Body of pancreas (tissue), 4 donors: ENCODE data around the gene PLXNB3. TPM values are rescaled to one million over a fixed set of nuclear protein-coding genes. Genes with fewer than 3 reads are reported as not detected.

Experiments
- ATAC-seq: fragments of 150-250 bp; one replicate; pipeline ENCODE4 v1.9.1; 2016
- DNase-seq, 4 donors: peaks; one replicate each; pipeline ENCODE4 v3.0.0-alpha.2; 2019
- H3K27ac ChIP-seq, 4 donors: fragments of 200-600 bp; sonication (generic); 1 replicate in 3 of 4; 2 replicates in 1 of 4; pipeline versions ENCODE4 v1.5.1 to v1.6.1; 2016 to 2019; ENCODE audit warnings: mild to moderate bottlenecking in 1 of 4, mixed read lengths in 1 of 4, moderate library complexity in 1 of 4
- H3K27me3 ChIP-seq, 2 donors: fragments of 200-600 bp; sonication (generic); one replicate each; pipeline ENCODE4 v1.6.0; 2016; ENCODE audit warnings: mild to moderate bottlenecking in 1 of 2
- H3K36me3 ChIP-seq, 2 donors: fragments of 200-600 bp; sonication (generic); replicated peaks in 1 of 2; 2 replicates each; pipeline ENCODE4 v1.5.1; 2016; ENCODE audit warnings: low read depth in 2 of 2; ENCODE audit not compliant: insufficient read depth in 1 of 2
- H3K4me1 ChIP-seq: fragments of 200-600 bp; sonication (generic); one replicate; pipeline ENCODE4 v1.6.0; 2016
- H3K4me3 ChIP-seq, 2 donors: fragments of 200-600 bp; sonication (generic); 1 replicate in 1 of 2; 2 replicates in 1 of 2; pipeline ENCODE4 v1.5.1; 2016 to 2019
- H3K9me3 ChIP-seq, 3 donors: fragments of 200-600 bp; sonication (generic); 1 replicate in 2 of 3; 2 replicates in 1 of 3; pipeline ENCODE4 v1.5.1; 2016
- POLR2A ChIP-seq, 3 donors: fragments of 450-650 bp; IDR thresholded peaks; one replicate each; pipeline ENCODE4 v1.6.1; 2016; ENCODE audit warnings: antibody characterized with exemption in 3 of 3, mild to moderate bottlenecking in 2 of 3
- WGBS, 2 donors: methylation state at CpG; one replicate each; pipeline ENCODE4 v1.1.5; 2017; 5-methylcytosine and 5-hydroxymethylcytosine counted together
- intact Hi-C: fragments of 100-400 bp; cut with DNase I; formaldehyde crosslinking; loops from one replicate; pipeline ENCODE4 v1.15.1; 2023
- total RNA-seq, 2 donors: library from RNA; depleted of rRNA; stranded (reverse); fragments of >200 nt; gene quantifications; one replicate each; pipeline ENCODE4 v1.1.0, GENCODE V29; 2016
- TF ChIP-seq, protein P1 (sequence below), 7 experiments: fragments of 450-650 bp in 4 of 7; fragments of 200-600 bp in 3 of 7; sonication (generic) in 3 of 7; IDR thresholded peaks; one replicate each; pipeline ENCODE4 v1.5.1; 2016 to 2019; ENCODE audit warnings: antibody characterized with exemption in 7 of 7

The PLXNB3 gene
- total RNA-seq, 2 donors from 2014 or later, result 4.2 to 13.2 TPM

DNA sequence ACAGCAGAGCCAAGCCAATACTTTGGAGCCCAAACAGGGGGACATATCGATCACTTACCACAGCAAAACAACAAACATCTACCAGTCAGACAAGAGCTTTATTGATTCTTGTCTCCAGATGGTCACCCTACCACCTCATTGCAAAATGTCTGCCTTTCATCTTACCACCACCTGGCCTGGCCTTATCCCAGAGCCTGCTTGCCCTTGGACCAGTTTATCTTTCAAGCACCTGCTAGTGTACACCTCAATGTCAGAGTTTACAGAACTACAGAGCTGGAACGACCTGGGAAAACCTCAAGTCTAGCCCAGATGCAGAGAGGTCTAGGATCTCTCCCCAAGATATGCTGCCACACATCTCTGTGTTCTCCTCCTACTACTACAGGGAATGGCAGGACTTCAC lies 44.3 kb upstream of the PLXNB3 start:
- Histone ChIP-seq H3K27me3 (no peaks in the 10 kb centered on the region), H3K27ac (peak overlapping the region; percentile 25 to 81 (median 66)), H3K4me3 (no peak overlapping the region), H3K36me3 (peaks cover 0 to 3% of the 10 kb centered on the region in 2 donors), H3K9me3 (no peaks in the 10 kb centered on the region), H3K4me1 (peaks cover 41% of the 10 kb centered on the region)
- intact Hi-C loops, result no loop called here
- 50% methylated on average over 1 to 2 of the region's 2 CpGs for WGBS, 2 donors
- DNase-seq (peak; percentile 54 to 83 (median 71)), ATAC-seq (peak; percentile 39)
- no peak for TF ChIP-seq POLR2A (IDR thresholded peaks at IDR 0.05)
- TF ChIP-seq, protein P1, sequence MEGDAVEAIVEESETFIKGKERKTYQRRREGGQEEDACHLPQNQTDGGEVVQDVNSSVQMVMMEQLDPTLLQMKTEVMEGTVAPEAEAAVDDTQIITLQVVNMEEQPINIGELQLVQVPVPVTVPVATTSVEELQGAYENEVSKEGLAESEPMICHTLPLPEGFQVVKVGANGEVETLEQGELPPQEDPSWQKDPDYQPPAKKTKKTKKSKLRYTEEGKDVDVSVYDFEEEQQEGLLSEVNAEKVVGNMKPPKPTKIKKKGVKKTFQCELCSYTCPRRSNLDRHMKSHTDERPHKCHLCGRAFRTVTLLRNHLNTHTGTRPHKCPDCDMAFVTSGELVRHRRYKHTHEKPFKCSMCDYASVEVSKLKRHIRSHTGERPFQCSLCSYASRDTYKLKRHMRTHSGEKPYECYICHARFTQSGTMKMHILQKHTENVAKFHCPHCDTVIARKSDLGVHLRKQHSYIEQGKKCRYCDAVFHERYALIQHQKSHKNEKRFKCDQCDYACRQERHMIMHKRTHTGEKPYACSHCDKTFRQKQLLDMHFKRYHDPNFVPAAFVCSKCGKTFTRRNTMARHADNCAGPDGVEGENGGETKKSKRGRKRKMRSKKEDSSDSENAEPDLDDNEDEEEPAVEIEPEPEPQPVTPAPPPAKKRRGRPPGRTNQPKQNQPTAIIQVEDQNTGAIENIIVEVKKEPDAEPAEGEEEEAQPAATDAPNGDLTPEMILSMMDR (IDR thresholded peaks at IDR 0.05), result no peak

DNA sequence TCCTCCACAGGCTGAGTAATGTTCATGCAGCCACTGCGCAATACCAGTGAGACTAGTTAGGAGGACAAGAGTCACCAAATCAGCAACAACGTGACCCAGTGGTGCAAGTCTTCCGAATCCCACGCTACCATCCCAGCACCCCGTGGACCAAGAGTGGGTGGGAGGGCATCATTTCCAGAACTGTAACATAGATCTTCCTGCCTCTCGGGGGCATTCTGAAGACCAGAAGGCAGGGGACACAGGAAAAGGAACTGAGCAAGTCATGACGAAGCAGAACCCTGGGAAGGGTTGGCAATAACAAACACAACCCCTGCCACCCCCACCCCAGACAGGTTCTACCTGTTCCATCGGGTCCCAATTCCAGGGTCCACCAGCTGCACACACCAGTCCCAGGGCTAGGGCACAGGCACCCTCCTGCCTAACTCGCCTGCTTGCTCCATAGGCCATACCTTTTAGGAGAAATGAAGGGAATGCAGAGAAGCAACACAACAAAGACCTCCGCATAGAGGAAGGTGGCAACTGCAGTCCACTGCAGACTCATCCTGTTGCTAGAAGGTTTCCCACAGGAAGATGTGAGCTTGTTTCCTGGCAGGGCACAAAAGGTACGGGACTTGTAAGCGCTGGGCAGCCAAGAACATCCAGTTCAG lies 41.2 kb upstream of the PLXNB3 start:
- DNase-seq, result peak; percentile 38 to 60 (median 48)
- Histone ChIP-seq H3K9me3 (no peaks in the 10 kb centered on the region), H3K36me3 (no peaks in the 10 kb centered on the region), H3K4me1 (peaks cover 72% of the 10 kb centered on the region), H3K27ac (peak overlapping the region; percentile 45 to 92 (median 87)), H3K4me3 (peak overlapping the region; percentile 16 to 58), H3K27me3 (no peaks in the 10 kb centered on the region)
- TF ChIP-seq, protein P1 (IDR thresholded peaks at IDR 0.05), result no peak
- peak in 1 of 3 donors; percentile 19 for TF ChIP-seq POLR2A (IDR thresholded peaks at IDR 0.05)
- no peak for ATAC-seq
- WGBS, 2 donors, result 15% methylated on average over 12 of the region's 12 CpGs; no CpG with 5 or more reads in 1 of the 2 donors
- intact Hi-C loops, result no loop called here

DNA sequence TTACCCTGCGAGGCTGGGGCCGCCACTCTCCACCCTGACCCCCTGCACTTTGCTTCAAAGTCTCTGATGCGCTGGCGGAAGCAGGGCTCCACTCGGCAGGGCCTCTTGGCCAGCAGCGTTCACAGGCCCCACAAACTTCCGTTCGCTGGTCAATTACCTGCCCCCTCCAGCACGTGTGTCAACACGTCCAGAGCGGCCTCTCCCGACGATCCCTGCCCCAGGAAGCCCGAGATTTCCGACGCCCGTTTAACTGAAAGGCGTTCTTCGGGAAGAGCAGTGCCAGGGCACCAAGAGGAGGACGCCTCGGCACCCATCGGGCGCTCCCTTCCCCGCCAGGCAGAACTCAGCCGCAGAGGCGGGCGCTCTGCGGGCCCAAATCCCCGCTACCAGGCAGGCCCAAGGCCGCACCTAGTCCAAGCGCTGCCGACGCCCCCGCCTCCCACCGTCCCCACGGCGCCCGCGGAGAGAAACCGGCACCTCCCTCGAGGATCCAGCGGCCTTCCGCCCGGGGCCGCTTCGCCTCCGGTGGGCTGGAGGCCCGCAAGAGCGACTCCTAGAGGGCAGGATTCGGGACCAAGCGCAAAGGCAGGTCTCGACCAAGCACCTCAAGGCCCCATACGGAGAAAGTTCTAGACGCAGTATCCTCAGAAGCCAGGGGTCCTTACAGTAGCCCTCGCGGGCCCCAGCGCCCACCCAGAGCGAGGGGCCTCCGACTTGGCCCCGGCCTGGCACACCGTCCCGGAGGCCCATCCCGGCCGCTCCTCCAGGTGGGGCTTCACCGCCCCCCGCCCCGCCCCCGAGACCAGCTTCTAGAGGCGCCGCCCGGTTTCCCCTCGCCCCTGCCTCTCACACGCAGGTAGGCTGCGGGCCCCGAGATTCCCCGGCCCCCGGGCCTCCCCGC lies 40.4 kb upstream of the PLXNB3 start:
- Histone ChIP-seq H3K27me3 (no peaks in the 10 kb centered on the region), H3K4me1 (peaks cover 79% of the 10 kb centered on the region), H3K9me3 (no peaks in the 10 kb centered on the region), H3K27ac (peak overlapping the region; percentile 48 to 92 (median 87)), H3K4me3 (peak overlapping the region; percentile 16 to 58), H3K36me3 (no peaks in the 10 kb centered on the region)
- 0 to 1% methylated on average over 5 to 38 of the region's 78 CpGs for WGBS, 2 donors
- TF ChIP-seq POLR2A (IDR thresholded peaks at IDR 0.05), result peak in 1 of 3 donors; percentile 9
- TF ChIP-seq, protein P1 (IDR thresholded peaks at IDR 0.05), result peak in 2 of 7 experiments; percentile 2 to 18
- intact Hi-C loops, result no loop called here
- DNase-seq (peak; percentile 37 to 51 (median 45)), ATAC-seq (no peak)

- H3K4me3 ChIP-seq, result peak within 1 kb of the TSS; percentile 36 to 58
- intact Hi-C loops, result no loop called here
- peak; percentile 78 for ATAC-seq
These were observed 39.6 kb upstream of the PLXNB3 start, which contains the start of the genes ABCD1 and BCAP31 for GRCh38 chrX:153724252-153725038. ABCD1 (plus strand) TSS chrX:153724856; CDS start chrX:153725267, 411 bp downstream. BCAP31 (minus strand) TSS chrX:153724387; CDS start chrX:153723244, 1,143 bp downstream.

More at GRCh38 chrX:153724252-153725038, 39.6 kb upstream of the PLXNB3 start, which contains the start of the genes ABCD1 and BCAP31:
- Histone ChIP-seq H3K27ac (peak within 1 kb of the TSS; percentile 63 to 92 (median 87)), H3K27me3 (no peaks in the 10 kb centered on the region), H3K36me3 (no peaks in the 10 kb centered on the region), H3K4me1 (peaks cover 77% of the 10 kb centered on the region), H3K9me3 (no peaks in the 10 kb centered on the region)
- WGBS, 2 donors, result 1% methylated on average over 34 of the region's 88 CpGs; no CpG with 5 or more reads in 1 of the 2 donors
- peak; percentile 76 to 95 (median 91) for TF ChIP-seq POLR2A (IDR thresholded peaks at IDR 0.05)
- TF ChIP-seq, protein P1 (IDR thresholded peaks at IDR 0.05), result no peak
- DNase-seq, result peak; percentile 89 to 91 (median 90)
